SK-N-SH treated with all-trans-retinoic acid at 6 μM for 48 hours (cell line): ENCODE results near the gene DHH.

ENCODE experiments used
- CSRNP3 ChIP-seq: fragments of 250-450 bp; sonication (Bioruptor Pico); IDR thresholded peaks from 2 replicates; pipeline ENCODE4 v1.5.1; 2021; ENCODE audit warnings: mild to moderate bottlenecking, moderate library complexity
- PATZ1 ChIP-seq: fragments of 250-450 bp; sonication (Bioruptor Pico); IDR thresholded peaks from 2 replicates; pipeline ENCODE4 v1.8.0; 2020; ENCODE audit warnings: mild to moderate bottlenecking, moderate library complexity, borderline replicate concordance
- POU6F1 ChIP-seq: fragments of 250-450 bp; sonication (Bioruptor Pico); IDR thresholded peaks from 2 replicates; pipeline ENCODE4 v1.8.0; 2021; ENCODE audit warnings: low read depth, mild to moderate bottlenecking, moderate library complexity, borderline replicate concordance
- RARB ChIP-seq: fragments of 250-450 bp; sonication (Bioruptor Pico); IDR thresholded peaks from 2 replicates; pipeline ENCODE4 v1.8.0; 2021; ENCODE audit warnings: mild to moderate bottlenecking, moderate library complexity
- SNAI2 ChIP-seq: fragments of 250-450 bp; sonication (Bioruptor Pico); IDR thresholded peaks from 2 replicates; pipeline ENCODE4 v1.5.0; 2020; ENCODE audit warnings: mild to moderate bottlenecking, moderate library complexity
- TCF4 ChIP-seq: fragments of 250-450 bp; sonication (Bioruptor Pico); IDR thresholded peaks from 2 replicates; pipeline ENCODE4 v1.8.0; 2021; ENCODE audit warnings: mild to moderate bottlenecking, moderate library complexity, borderline replicate concordance
- ZFP30 ChIP-seq: fragments of 450-650 bp; formaldehyde crosslinking; IDR thresholded peaks from 2 replicates; pipeline ENCODE4 v1.5.0; 2022; ENCODE audit warnings: mild to moderate bottlenecking, moderate library complexity

GRCh38 chr12:49089821-49090773, 4.5 kb downstream of the DHH start:
- TF ChIP-seq ZFP30 (CRISPR knock-in tag), result no peak
- no peak for TF ChIP-seq TCF4 (CRISPR knock-in tag)
- TF ChIP-seq SNAI2 (CRISPR knock-in tag), result no peak
- no peak for TF ChIP-seq POU6F1 (CRISPR knock-in tag)
- TF ChIP-seq CSRNP3 (CRISPR knock-in tag), result no peak
- TF ChIP-seq PATZ1 (CRISPR knock-in tag), result no peak
- no peak for TF ChIP-seq RARB (CRISPR knock-in tag)
